HUES64 (cell line): ENCODE results near the gene HTATSF1.

ENCODE experiments used
- H3K27ac ChIP-seq: 2 replicates; pipeline ENCODE4 v1.7.0; 2013; ENCODE audit warnings: low read depth, low read length, inconsistent platforms
- H3K27me3 ChIP-seq: 2 replicates; pipeline ENCODE4 v1.6.1; 2013; ENCODE audit warnings: mild to moderate bottlenecking, low read length; ENCODE audit not compliant: insufficient read depth
- H3K36me3 ChIP-seq: 2 replicates; pipeline ENCODE4 v1.6.1; 2013; ENCODE audit warnings: mild to moderate bottlenecking, low read length; ENCODE audit not compliant: insufficient read depth
- H3K4me1 ChIP-seq: 2 replicates; pipeline ENCODE4 v1.6.1; 2013; ENCODE audit warnings: mild to moderate bottlenecking, low read length, moderate library complexity; ENCODE audit not compliant: insufficient read depth
- H3K4me3 ChIP-seq: 2 replicates; pipeline ENCODE4 v1.5.1; 2013; ENCODE audit warnings: mild to moderate bottlenecking, low read length, moderate library complexity
- H3K9ac ChIP-seq: 2 replicates; pipeline ENCODE4 v1.6.1; 2013; ENCODE audit warnings: mild to moderate bottlenecking, low read depth, low read length
- H3K9me3 ChIP-seq: 2 replicates; pipeline ENCODE4 v1.6.1; 2013; ENCODE audit warnings: low read depth, low read length; ENCODE audit not compliant: insufficient read depth
- WGBS: fragments of 150-250, 120-280 bp; methylation state at CpG from one replicate; pipeline ENCODE4 v1.1.7; 2013; ENCODE audit warnings: missing lambda C conversion rate; 5-methylcytosine and 5-hydroxymethylcytosine counted together

Gene HTATSF1

GRCh38 chrX:136473663-136474062 is 23.7 kb upstream of the HTATSF1 start:
- H3K27me3 ChIP-seq: no peaks in the 10 kb centered on the region
- no peaks in the 10 kb centered on the region for H3K36me3 ChIP-seq
- H3K27ac ChIP-seq: no peak overlapping the region
- H3K4me3 ChIP-seq: no peak overlapping the region
- H3K9ac ChIP-seq: no peak overlapping the region
- H3K4me1 ChIP-seq: no peaks in the 10 kb centered on the region
- 86% methylated on average over 4 of the region's 4 CpGs for WGBS
- no peaks in the 10 kb centered on the region for H3K9me3 ChIP-seq

- no peaks in the 10 kb centered on the region for H3K9me3 ChIP-seq
- H3K27ac ChIP-seq: no peak overlapping the region
- no peaks in the 10 kb centered on the region for H3K27me3 ChIP-seq
- no peaks in the 10 kb centered on the region for H3K36me3 ChIP-seq
- no peak overlapping the region for H3K9ac ChIP-seq
- no peaks in the 10 kb centered on the region for H3K4me1 ChIP-seq
- H3K4me3 ChIP-seq: no peak overlapping the region
- WGBS: 88% methylated on average over 3 of the region's 3 CpGs
Measured at GRCh38 chrX:136475236-136475635, 22.2 kb upstream of the HTATSF1 start.

GRCh38 chrX:136476501-136476900 is 20.9 kb upstream of the HTATSF1 start:
- Histone ChIP-seq H3K27ac (no peak overlapping the region), H3K4me1 (no peaks in the 10 kb centered on the region), H3K36me3 (no peaks in the 10 kb centered on the region), H3K4me3 (no peak overlapping the region), H3K9ac (no peak overlapping the region), H3K9me3 (no peaks in the 10 kb centered on the region), H3K27me3 (no peaks in the 10 kb centered on the region)
- 86% methylated on average over 1 of the region's 2 CpGs for WGBS

DNA sequence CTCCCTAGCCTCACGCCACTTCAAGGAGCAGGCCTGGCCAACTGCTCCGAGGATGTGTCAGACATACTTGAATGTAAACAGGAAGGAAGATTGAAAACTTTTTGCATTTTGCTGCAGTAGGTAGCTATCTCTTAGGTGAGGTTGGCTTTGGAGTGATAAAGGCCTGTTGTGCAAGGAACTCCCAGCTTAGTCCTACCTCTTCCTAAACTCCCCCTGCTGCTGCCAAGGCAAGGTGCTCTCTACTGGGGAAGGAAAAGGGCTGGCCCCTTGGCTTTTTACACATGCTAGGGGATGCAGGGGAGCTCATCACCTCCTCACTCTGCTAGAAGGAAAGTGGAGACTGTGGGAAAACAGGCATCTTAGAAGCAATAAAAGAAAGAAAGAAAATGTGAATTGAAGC is 20.4 kb upstream of the HTATSF1 start:
- Histone ChIP-seq H3K9ac (no peak overlapping the region), H3K27ac (no peak overlapping the region), H3K27me3 (no peaks in the 10 kb centered on the region), H3K9me3 (no peaks in the 10 kb centered on the region), H3K36me3 (no peaks in the 10 kb centered on the region), H3K4me3 (no peak overlapping the region), H3K4me1 (no peaks in the 10 kb centered on the region)
- 93% methylated on average over 2 of the region's 2 CpGs for whole genome bisulfite sequencing

- no peaks in the 10 kb centered on the region for H3K36me3 ChIP-seq
- 88% methylated on average over 2 of the region's 4 CpGs for WGBS
- H3K9ac ChIP-seq: no peak overlapping the region
- H3K9me3 ChIP-seq: no peaks in the 10 kb centered on the region
- H3K27ac ChIP-seq: no peak overlapping the region
- H3K4me3 ChIP-seq: no peak overlapping the region
- no peaks in the 10 kb centered on the region; the same call in 1 of the 2 replicates for H3K27me3 ChIP-seq
- H3K4me1 ChIP-seq: no peaks in the 10 kb centered on the region
Measured at GRCh38 chrX:136480383-136480782, 17.0 kb upstream of the HTATSF1 start.

GRCh38 chrX:136487647-136488046 is 9.7 kb upstream of the HTATSF1 start, which contains the start of gene BRS3:
TSS of gene BRS3 (plus strand) at chrX:136487947. CDS start at chrX:136488115, 168 bp downstream.
- WGBS: 89% methylated on average over 3 of the region's 4 CpGs
- Histone ChIP-seq H3K27me3 (peaks cover 7% of the 10 kb centered on the region), H3K9ac (no peak within 1 kb of the TSS), H3K27ac (no peak within 1 kb of the TSS), H3K4me1 (no peaks in the 10 kb centered on the region), H3K36me3 (no peaks in the 10 kb centered on the region), H3K9me3 (no peaks in the 10 kb centered on the region), H3K4me3 (no peak within 1 kb of the TSS)

GRCh38 chrX:136488706-136489105 is 8.7 kb upstream of the HTATSF1 start:
- 60% methylated on average over 4 of the region's 5 CpGs for WGBS
- no peak overlapping the region for H3K4me3 ChIP-seq
- H3K4me1 ChIP-seq: no peaks in the 10 kb centered on the region
- H3K9ac ChIP-seq: no peak overlapping the region
- H3K27ac ChIP-seq: no peak overlapping the region
- H3K9me3 ChIP-seq: no peaks in the 10 kb centered on the region
- H3K27me3 ChIP-seq: peaks cover 7% of the 10 kb centered on the region
- H3K36me3 ChIP-seq: no peaks in the 10 kb centered on the region

GRCh38 chrX:136491832-136492231 is 5.6 kb upstream of the HTATSF1 start:
- Histone ChIP-seq H3K9me3 (no peaks in the 10 kb centered on the region), H3K36me3 (no peaks in the 10 kb centered on the region), H3K9ac (no peak overlapping the region), H3K27me3 (peaks cover 7% of the 10 kb centered on the region), H3K4me3 (no peak overlapping the region), H3K4me1 (no peaks in the 10 kb centered on the region), H3K27ac (no peak overlapping the region)
- WGBS: 85% methylated on average over 4 of the region's 6 CpGs

DNA sequence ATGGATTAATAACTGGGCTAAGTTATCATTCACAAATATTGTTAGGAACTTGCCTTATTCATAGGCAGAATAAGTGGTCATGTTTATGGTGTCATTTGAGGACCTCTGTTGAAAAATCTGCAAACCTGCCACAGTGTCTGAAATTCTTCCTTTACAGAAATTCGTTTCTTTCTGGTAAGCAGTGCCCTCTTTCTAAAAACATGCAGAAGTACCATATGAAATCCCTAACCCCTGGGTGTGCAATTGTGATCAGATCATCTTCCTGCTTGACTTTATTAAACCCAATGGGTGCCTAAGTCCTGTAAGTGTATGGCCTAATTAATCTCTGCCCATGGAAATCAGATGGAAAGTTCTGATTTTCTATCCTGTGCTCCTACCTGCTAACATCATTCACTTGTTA is 4.4 kb upstream of the HTATSF1 start:
- Histone ChIP-seq H3K4me3 (no peak overlapping the region), H3K4me1 (no peaks in the 10 kb centered on the region), H3K9ac (no peak overlapping the region), H3K27me3 (peaks cover 7% of the 10 kb centered on the region), H3K36me3 (no peaks in the 10 kb centered on the region), H3K9me3 (no peaks in the 10 kb centered on the region), H3K27ac (no peak overlapping the region)
- WGBS: 73% methylated on average over 1 of the region's 1 CpG

- no peak overlapping the region for H3K9ac ChIP-seq
- H3K4me1 ChIP-seq: 0 out of 2 replicates have a peak, but pooled peaks cover 3% of the 10 kb centered on the region
- H3K9me3 ChIP-seq: no peaks in the 10 kb centered on the region
- H3K27ac ChIP-seq: no peak overlapping the region
- WGBS: 90% methylated on average over 3 of the region's 4 CpGs
- peaks cover under 1% of the 10 kb centered on the region; the same call in 1 of the 2 replicates for H3K27me3 ChIP-seq
- H3K4me3 ChIP-seq: no peak overlapping the region
- peaks cover 8% of the 10 kb centered on the region for H3K36me3 ChIP-seq
Measured at GRCh38 chrX:136495043-136495442, 2.3 kb upstream of the HTATSF1 start.

GRCh38 chrX:136496186-136496763 is 1.1 kb upstream of the HTATSF1 start:
- Histone ChIP-seq H3K4me1 (0 out of 2 replicates have a peak, but pooled peaks cover 3% of the 10 kb centered on the region), H3K27ac (peak overlapping the region; percentile 97), H3K27me3 (no peaks in the 10 kb centered on the region), H3K9ac (peak overlapping the region; percentile 86), H3K9me3 (no peaks in the 10 kb centered on the region), H3K4me3 (peak overlapping the region; percentile 99), H3K36me3 (peaks cover 20% of the 10 kb centered on the region)
- 6% methylated on average over 13 of the region's 13 CpGs for WGBS
